Adrenal gland (tissue), 5 donors: ENCODE measurements around the gene PRDX5.

Source experiments
- CTCF ChIP-seq, 6 experiments: fragments of 450-650 bp in 4 of 6; fragments of 200-600 bp in 2 of 6; sonication (generic) in 1 of 6; IDR thresholded peaks; 1 replicate in 5 of 6; 2 replicates in 1 of 6; pipeline versions ENCODE4 v1.5.1 to v1.8.0; 2016 to 2021; ENCODE audit warnings: antibody characterized with exemption in 6 of 6, mild to moderate bottlenecking in 2 of 6, moderate library complexity in 1 of 6
- POLR2A ChIP-seq, 2 donors: fragments of 450-650 bp; IDR thresholded peaks; one replicate each; pipeline ENCODE4 v1.6.1; 2017; ENCODE audit warnings: antibody characterized with exemption in 2 of 2, mild to moderate bottlenecking in 2 of 2, moderate library complexity in 1 of 2
- donor health status: DM: no; HTN: no; CAD: no.

GRCh38 chr11:64281957-64282770 is 35.8 kb upstream of the PRDX5 start:
- no peak for TF ChIP-seq CTCF (IDR thresholded peaks at IDR 0.05)
- TF ChIP-seq POLR2A (IDR thresholded peaks at IDR 0.05), result no peak
